ENCODE results near the gene MAFG. TPM values are rescaled to one million over a fixed set of nuclear protein-coding genes. Genes with fewer than 3 reads are reported as not detected.

MAFG gene
- polyA plus RNA-seq, 1 donor (not counting 4 experiments of a cell fraction or from before 2014, with no cell fraction given): 8.3 TPM

DNA sequence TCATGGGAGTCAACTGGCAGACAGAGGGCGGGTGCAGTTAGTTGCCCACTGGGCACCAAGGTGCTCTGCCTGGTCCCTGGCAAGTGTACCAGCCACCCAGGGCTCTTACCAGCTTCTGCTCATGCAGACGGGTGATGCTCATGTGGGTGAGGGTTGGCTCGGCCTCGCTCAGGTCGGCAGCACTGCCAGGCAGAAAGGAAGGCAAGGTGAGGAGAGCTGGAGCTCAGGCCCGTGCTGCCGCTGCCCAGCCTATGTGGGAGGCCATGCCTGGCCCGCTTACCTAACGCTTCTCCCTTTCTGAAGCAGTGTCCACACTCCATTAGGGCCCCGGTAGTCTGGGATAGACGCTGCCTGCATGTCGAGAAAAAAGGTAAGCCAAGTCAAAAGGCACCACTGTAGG is 12.2 kb downstream of the MAFG start:
- H4K20me1 ChIP-seq (ENCODE audit: control insufficient read depth, extremely low read depth, insufficient read depth, low read length): peaks cover 10% of the 10 kb centered on the region
- no peak overlapping the region for H3K9ac ChIP-seq (ENCODE audit: control insufficient read depth, extremely low read depth, insufficient read depth, low read length)
- FAIRE-seq: no peak
- TF ChIP-seq, protein P1, sequence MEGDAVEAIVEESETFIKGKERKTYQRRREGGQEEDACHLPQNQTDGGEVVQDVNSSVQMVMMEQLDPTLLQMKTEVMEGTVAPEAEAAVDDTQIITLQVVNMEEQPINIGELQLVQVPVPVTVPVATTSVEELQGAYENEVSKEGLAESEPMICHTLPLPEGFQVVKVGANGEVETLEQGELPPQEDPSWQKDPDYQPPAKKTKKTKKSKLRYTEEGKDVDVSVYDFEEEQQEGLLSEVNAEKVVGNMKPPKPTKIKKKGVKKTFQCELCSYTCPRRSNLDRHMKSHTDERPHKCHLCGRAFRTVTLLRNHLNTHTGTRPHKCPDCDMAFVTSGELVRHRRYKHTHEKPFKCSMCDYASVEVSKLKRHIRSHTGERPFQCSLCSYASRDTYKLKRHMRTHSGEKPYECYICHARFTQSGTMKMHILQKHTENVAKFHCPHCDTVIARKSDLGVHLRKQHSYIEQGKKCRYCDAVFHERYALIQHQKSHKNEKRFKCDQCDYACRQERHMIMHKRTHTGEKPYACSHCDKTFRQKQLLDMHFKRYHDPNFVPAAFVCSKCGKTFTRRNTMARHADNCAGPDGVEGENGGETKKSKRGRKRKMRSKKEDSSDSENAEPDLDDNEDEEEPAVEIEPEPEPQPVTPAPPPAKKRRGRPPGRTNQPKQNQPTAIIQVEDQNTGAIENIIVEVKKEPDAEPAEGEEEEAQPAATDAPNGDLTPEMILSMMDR (optimal IDR thresholded peaks at IDR 0.05 in 1 of 3, IDR thresholded peaks at IDR 0.05 in 1 of 3, conservative IDR thresholded peaks at IDR 0.05 in 1 of 3; ENCODE audit: extremely low read depth in 1 of 3, insufficient read depth in 2 of 3, low read length in 3 of 3): no peak
- no peak for TF ChIP-seq EZH2 (IDR thresholded peaks at IDR 0.05; ENCODE audit: low read length)
- H3K9me3 ChIP-seq (ENCODE audit: control insufficient read depth, low read depth, low read length): no peaks in the 10 kb centered on the region
- H3K27ac ChIP-seq (ENCODE audit: control insufficient read depth, insufficient read depth, low read length): no peak overlapping the region
- H3K36me3 ChIP-seq (ENCODE audit: control insufficient read depth in 2 of 2, extremely low read depth in 1 of 2, insufficient read depth in 2 of 2, low read length in 2 of 2): peaks cover 36% of the 10 kb centered on the region in 2 experiments
- peaks cover 4% of the 10 kb centered on the region for H3K9me1 ChIP-seq (ENCODE audit: control insufficient read depth, extremely low read depth, insufficient read depth, low read length)
- H3K4me3 ChIP-seq (ENCODE audit: control insufficient read depth in 2 of 3, extremely low read depth in 1 of 3, insufficient read depth in 2 of 3, low read depth in 1 of 3, low read length in 3 of 3): no peak overlapping the region
- no peak for DNase-seq (ENCODE audit: low read depth, low spot score)
- H2AFZ ChIP-seq (ENCODE audit: control insufficient read depth, low read length): no peak overlapping the region
- no peak overlapping the region for H3K4me2 ChIP-seq (ENCODE audit: control insufficient read depth, extremely low read depth, insufficient read depth, low read depth, low read length)
- peaks cover 29% of the 10 kb centered on the region for H3K4me1 ChIP-seq (ENCODE audit: control insufficient read depth, extremely low read depth, insufficient read depth, low read length)
- H3K27me3 ChIP-seq (ENCODE audit: control insufficient read depth, extremely low read depth, insufficient read depth, low read length): no peaks in the 10 kb centered on the region
- dilution Hi-C loops (cut with MboI; ENCODE audit: extremely low pct_ligation_motif_present, low sequenced_read_pairs): no loop called here
- H3K79me2 ChIP-seq (ENCODE audit: control insufficient read depth, insufficient read depth, low read length): peaks cover 36% of the 10 kb centered on the region

DNA sequence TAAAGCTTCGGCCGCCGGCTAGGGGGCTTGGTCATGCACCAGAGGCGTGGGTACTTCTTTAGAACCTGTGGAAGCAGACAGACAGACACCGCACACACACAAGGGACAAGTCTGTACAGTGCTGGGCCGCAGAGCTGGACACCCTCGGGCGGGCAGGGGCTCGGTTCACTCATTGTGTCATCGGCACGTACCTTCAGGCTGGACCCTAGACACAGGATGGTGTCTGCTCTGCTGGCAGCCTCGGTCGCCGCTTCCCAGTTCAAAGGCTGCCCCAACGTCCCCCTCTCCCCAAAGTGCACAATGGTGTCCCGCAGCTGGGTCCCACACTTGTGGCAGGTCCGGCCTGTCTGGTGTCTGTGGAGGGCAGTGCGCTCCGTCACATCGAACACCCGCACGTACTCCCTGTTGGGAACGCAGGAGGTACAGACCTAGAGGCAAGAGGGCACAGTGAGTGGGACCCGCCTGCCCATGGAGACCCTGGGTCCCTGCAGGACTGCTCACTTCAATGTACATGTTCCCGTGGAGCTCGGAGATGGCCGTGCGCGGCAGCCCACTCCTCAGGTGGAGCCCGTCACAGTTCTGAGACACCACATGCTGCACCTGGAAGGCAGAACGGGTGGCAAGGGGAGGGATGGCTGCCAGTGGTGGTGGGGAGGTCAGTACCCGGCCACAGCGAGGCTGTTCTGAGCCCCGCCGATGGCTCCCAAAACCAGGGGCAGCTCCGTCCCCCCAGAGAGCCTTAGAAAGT is 13.3 kb downstream of the MAFG start:
- H3K9me3 ChIP-seq (ENCODE audit: control insufficient read depth, low read depth, low read length): no peaks in the 10 kb centered on the region
- H3K27me3 ChIP-seq (ENCODE audit: control insufficient read depth, extremely low read depth, insufficient read depth, low read length): no peaks in the 10 kb centered on the region
- no peak for FAIRE-seq
- TF ChIP-seq EZH2 (IDR thresholded peaks at IDR 0.05; ENCODE audit: low read length): no peak
- TF ChIP-seq, protein P1 (optimal IDR thresholded peaks at IDR 0.05 in 1 of 3, IDR thresholded peaks at IDR 0.05 in 1 of 3, conservative IDR thresholded peaks at IDR 0.05 in 1 of 3; ENCODE audit: extremely low read depth in 1 of 3, insufficient read depth in 2 of 3, low read length in 3 of 3): no peak
- H3K9ac ChIP-seq (ENCODE audit: control insufficient read depth, extremely low read depth, insufficient read depth, low read length): no peak overlapping the region
- H3K4me1 ChIP-seq (ENCODE audit: control insufficient read depth, extremely low read depth, insufficient read depth, low read length): peaks cover 36% of the 10 kb centered on the region
- H4K20me1 ChIP-seq (ENCODE audit: control insufficient read depth, extremely low read depth, insufficient read depth, low read length): peaks cover 8% of the 10 kb centered on the region
- H2AFZ ChIP-seq (ENCODE audit: control insufficient read depth, low read length): no peak overlapping the region
- no peak overlapping the region for H3K4me3 ChIP-seq (ENCODE audit: control insufficient read depth in 2 of 3, extremely low read depth in 1 of 3, insufficient read depth in 2 of 3, low read depth in 1 of 3, low read length in 3 of 3)
- no peak overlapping the region for H3K27ac ChIP-seq (ENCODE audit: control insufficient read depth, insufficient read depth, low read length)
- H3K36me3 ChIP-seq (ENCODE audit: control insufficient read depth in 2 of 2, extremely low read depth in 1 of 2, insufficient read depth in 2 of 2, low read length in 2 of 2): peaks cover 26 to 27% of the 10 kb centered on the region in 2 experiments
- H3K9me1 ChIP-seq (ENCODE audit: control insufficient read depth, extremely low read depth, insufficient read depth, low read length): peaks cover 7% of the 10 kb centered on the region
- no peak for DNase-seq (ENCODE audit: low read depth, low spot score)
- peaks cover 36% of the 10 kb centered on the region for H3K79me2 ChIP-seq (ENCODE audit: control insufficient read depth, insufficient read depth, low read length)
- dilution Hi-C loops (cut with MboI; ENCODE audit: extremely low pct_ligation_motif_present, low sequenced_read_pairs): no loop called here
- H3K4me2 ChIP-seq (ENCODE audit: control insufficient read depth, extremely low read depth, insufficient read depth, low read depth, low read length): no peak overlapping the region
